Measurements from ENCODE around the gene TFB1M.
"Not testable (repeated sequence)": the region's sequence is repeated elsewhere in the genome, so short reads cannot be mapped to it uniquely, and the experiment has no call there.

TFB1M gene

DNA sequence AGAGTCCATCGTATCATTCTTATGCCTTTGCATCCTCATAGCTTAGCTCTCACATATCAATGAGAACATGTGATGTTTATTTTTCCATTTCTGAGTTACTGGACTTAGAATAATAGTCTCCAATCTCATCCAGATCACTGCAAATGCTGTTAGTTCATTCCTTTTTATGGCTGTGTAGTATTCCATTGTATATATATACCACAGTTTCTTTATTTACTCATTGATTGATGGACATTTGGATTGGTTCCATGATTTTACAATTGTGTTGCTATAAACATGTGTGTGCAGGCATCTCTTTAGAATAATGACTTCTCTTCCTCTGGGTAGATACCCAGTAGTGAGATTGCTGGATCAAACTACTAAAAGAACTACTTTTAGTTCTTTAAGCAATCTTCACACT is 21.0 kb upstream of the TFB1M start:
- no peak for TF ChIP-seq CTCF (conservative IDR thresholded peaks at IDR 0.05; ENCODE audit: low read length)
- no peak overlapping the region for H3K4me3 ChIP-seq (ENCODE audit: low read length)
- DNase-seq (ENCODE audit: low read depth), result no peak

DNA sequence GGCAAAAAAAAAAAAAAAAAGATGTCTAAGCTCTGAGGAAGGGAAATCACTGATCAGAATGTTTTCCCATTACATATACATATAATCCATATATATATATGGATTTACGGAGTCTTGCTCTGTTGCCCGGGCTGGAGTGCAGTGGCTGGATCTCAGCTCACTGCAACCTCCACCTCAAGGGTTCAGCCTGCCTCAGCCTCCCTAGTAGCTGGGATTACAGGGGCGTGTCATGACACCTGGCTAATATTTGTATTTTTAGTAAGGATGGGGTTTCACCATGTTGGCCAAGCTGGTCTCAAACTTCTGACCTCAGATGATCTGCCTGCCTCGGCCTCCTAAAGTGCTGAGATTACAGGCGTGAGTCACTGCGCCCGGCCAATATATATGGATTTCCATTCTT is 19.8 kb upstream of the TFB1M start:
- not testable (repeated sequence) for DNase-seq (ENCODE audit: low read depth); H3K4me3 ChIP-seq (ENCODE audit: low read length)

DNA sequence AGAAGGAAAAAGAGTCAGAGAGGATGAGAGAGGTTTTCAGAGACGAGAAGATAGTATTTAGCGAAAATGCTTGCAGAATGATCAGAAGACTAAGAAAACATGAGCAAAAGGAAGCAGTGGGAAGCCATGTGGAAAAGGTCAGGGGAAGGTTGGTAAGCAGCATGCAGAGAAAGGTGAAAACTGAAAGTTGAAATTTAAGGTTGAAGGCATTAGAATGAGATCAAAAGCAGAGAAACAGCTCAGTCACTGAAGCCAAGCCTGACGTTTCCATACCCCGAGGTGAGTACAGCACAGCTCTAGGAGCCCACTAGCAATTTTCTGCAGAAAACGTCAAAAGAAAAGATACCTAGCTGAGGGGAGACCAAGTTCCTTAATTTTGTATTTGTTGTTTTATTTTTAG is 19.1 kb upstream of the TFB1M start:
- H3K4me3 ChIP-seq (ENCODE audit: low read length), result no peak overlapping the region
- no peak for TF ChIP-seq CTCF (conservative IDR thresholded peaks at IDR 0.05; ENCODE audit: low read length)
- no peak for DNase-seq (ENCODE audit: low read depth)

DNA sequence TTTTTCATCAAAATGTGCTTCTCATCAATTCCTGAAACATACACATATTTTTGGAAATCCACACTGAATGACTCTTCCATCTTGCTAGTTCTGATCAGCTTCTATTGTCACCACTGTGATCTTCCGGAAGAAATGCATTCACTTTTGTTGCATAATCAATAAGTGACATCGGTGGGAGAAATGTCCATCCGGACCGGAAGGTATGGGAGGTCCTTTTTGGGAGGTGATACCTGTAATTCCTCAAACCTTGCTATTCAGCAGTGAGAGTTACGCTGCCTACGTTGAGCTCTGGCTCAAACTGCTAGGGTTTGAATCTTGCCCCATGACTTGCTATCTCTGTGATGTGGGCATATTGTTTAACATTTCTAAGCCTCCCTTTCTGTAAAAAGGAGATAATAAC is 16.6 kb upstream of the TFB1M start:
- H3K4me3 ChIP-seq (ENCODE audit: low read length), result no peak overlapping the region
- no peak for DNase-seq (ENCODE audit: low read depth)
- no peak for TF ChIP-seq CTCF (conservative IDR thresholded peaks at IDR 0.05; ENCODE audit: low read length)

- no peak overlapping the region for H3K4me3 ChIP-seq (ENCODE audit: low read length)
- TF ChIP-seq CTCF (conservative IDR thresholded peaks at IDR 0.05; ENCODE audit: low read length), result no peak
- DNase-seq (ENCODE audit: low read depth), result no peak
These were observed 15.9 kb upstream of the TFB1M start for GRCh38 chr6:155330133-155330734.

DNA sequence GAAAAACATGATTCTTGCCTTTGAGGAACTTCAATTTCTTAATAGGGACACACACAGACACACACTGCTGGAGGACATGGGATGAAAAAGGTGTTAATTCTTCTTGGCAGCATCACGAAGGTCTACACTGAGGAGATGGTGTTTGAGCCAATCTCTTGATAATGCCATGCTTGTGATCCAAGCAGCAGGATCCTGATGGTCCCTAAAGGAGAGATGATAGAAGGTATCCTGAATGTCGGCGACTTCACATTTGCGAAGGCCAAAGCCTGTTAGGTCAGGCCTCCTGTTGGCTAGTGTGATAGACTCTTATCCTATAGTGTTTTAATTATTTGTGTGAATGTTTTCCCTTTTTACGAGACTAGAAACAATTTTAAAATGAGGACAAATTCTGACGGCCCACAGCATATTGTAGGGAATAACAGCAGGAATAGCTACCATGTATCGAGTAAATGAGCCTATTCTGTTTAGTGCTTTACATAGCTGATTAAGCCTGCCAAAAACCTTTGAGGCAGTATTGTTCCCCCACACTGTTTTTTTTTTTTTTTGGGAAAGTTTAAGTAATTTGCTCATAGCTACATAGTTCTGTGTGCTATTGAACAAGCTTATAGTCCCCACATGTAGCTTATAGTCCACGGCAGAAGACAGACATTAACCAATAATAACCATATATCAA is 15.3 kb upstream of the TFB1M start:
- no peak for DNase-seq (ENCODE audit: low read depth)
- TF ChIP-seq CTCF (conservative IDR thresholded peaks at IDR 0.05; ENCODE audit: low read length), result no peak
- H3K4me3 ChIP-seq (ENCODE audit: low read length), result no peak overlapping the region

DNA sequence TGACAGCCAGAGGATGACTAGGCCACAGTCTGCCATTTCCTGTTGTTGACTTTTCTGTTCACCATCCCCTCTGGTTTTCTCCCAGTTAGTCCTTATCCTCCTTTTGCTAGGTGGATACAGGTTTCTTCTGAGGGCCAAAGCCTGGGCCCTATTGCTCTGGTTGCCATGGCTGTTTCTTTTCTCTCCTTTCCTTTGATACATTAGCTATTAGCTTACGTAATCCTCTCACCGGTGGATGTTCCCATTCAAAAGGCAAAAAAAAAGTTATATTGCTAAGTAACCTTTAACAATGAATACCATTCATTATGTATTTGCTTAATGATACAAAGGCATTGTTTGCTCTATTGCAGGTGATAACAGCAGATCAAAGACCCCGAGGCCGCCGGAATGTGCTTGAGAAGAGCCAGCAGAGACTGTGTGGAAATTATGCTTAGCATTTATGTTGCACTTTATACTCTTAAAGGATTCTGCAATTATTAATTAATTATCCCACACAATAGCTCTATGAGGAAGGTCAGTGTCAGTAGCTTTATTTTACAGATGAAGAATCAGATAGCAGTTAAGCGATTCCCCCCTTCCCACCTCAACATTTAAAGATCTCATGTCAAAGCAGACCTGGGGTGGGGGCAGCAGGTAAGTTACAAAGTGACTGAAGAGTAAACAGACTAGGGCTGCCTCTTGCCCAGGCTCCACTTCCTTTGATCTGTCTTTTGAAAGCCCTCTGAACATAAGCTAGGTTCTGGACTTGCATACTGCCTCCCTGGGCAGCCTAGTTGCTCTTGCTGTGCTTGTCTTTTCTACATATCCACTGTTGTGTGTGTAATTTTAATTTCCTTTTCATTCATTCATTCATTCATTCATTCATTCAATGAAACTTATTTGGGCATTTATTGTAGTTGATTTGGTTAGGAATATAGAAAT is 14.5 kb upstream of the TFB1M start:
- no peak for DNase-seq (ENCODE audit: low read depth)
- H3K4me3 ChIP-seq (ENCODE audit: low read length), result no peak overlapping the region
- no peak for TF ChIP-seq CTCF (conservative IDR thresholded peaks at IDR 0.05; ENCODE audit: low read length)
